Measurements from ENCODE around the gene GPRASP3.
"Not testable (repeated sequence)": the region's sequence is repeated elsewhere in the genome, so short reads cannot be mapped to it uniquely, and the experiment has no call there.

The GPRASP3 gene

DNA sequence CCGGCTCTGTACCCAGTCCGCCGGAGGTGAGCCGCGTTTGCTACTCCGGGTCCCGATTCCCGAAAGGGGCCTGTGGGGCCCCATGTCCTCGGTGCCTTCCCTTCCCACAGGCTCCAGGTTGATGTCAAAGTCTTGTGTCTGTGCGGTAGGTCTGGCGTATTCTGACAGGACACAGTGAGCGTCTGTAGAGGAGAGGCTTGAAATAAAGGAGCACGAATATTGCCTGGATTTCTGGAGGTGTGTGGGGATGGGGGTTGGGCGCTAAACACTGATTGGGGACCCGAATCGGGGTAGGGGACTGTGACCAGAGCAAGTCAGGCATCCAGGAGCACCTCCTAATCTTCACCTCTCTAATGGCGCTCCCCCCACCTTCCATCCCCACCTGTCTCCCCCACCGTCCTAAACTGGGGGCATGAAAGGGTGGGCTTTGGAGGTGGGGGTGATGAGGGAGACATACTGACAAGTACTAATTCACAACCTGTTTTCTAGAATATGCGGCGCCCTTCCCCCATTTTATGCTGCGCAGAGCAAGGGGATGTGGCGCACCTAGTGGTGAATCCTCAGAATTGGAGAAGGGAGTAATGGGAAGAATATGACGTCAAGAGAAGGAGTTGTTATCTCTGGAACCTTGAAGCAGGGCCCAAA, 7.4 kb upstream of the GPRASP3 start:
- Histone ChIP-seq H3K9me3 (ENCODE audit: control insufficient read depth in 1 of 2, low read length in 2 of 2) (no peaks in the 10 kb centered on the region), H3K4me1 (ENCODE audit: control insufficient read depth in 1 of 2, insufficient read depth in 2 of 2, low read length in 2 of 2) (no peaks in the 10 kb centered on the region), H3K27me3 (ENCODE audit: low read depth, low read length) (no peaks in the 10 kb centered on the region), H3K4me3 (ENCODE audit: low read depth in 1 of 2, low read length in 2 of 2) (peak overlapping the region; percentile 72 to 74), H3K36me3 (ENCODE audit: control insufficient read depth in 1 of 2, insufficient read depth in 2 of 2, low read length in 2 of 2) (no peaks in the 10 kb centered on the region), H3K27ac (ENCODE audit: low read length) (peak overlapping the region; percentile 74)

DNA sequence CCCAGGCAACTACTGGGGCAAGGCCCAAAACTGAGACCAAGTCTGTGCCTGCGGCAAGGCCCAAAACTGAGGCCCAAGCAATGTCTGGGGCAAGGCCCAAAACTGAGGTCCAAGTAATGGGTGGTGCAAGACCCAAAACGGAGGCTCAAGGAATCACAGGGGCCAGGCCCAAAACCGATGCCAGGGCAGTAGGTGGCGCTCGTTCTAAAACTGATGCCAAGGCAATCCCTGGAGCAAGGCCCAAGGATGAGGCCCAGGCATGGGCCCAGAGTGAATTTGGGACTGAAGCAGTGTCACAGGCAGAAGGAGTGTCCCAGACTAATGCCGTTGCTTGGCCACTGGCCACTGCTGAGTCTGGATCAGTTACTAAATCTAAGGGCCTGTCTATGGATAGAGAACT, 5.5 kb upstream of the GPRASP3 start:
- Histone ChIP-seq H3K4me3 (ENCODE audit: low read depth in 1 of 2, low read length in 2 of 2) (no peak overlapping the region), H3K4me1 (ENCODE audit: control insufficient read depth in 1 of 2, insufficient read depth in 2 of 2, low read length in 2 of 2) (no peaks in the 10 kb centered on the region), H3K27ac (ENCODE audit: low read length) (no peak overlapping the region), H3K36me3 (ENCODE audit: control insufficient read depth in 1 of 2, insufficient read depth in 2 of 2, low read length in 2 of 2) (no peaks in the 10 kb centered on the region), H3K27me3 (ENCODE audit: low read depth, low read length) (no peaks in the 10 kb centered on the region), H3K9me3 (ENCODE audit: control insufficient read depth in 1 of 2, low read length in 2 of 2) (no peaks in the 10 kb centered on the region)

DNA sequence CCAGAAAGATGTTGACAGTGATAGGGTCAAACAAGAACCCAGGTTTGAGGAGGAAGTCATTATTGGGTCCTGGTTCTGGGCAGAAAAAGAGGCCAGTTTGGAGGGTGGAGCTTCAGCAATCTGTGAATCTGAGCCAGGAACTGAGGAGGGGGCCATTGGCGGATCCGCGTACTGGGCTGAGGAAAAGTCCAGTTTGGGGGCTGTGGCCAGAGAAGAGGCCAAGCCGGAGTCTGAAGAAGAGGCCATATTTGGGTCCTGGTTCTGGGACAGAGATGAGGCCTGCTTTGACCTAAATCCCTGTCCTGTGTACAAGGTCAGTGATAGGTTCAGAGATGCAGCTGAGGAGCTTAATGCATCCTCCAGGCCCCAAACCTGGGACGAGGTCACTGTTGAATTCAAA, 4.6 kb upstream of the GPRASP3 start:
- H3K4me3 ChIP-seq (ENCODE audit: low read depth in 1 of 2, low read length in 2 of 2), result no peak overlapping the region
- no peaks in the 10 kb centered on the region for H3K36me3 ChIP-seq (ENCODE audit: control insufficient read depth in 1 of 2, insufficient read depth in 2 of 2, low read length in 2 of 2)
- no peaks in the 10 kb centered on the region for H3K4me1 ChIP-seq (ENCODE audit: control insufficient read depth in 1 of 2, insufficient read depth in 2 of 2, low read length in 2 of 2)
- H3K27me3 ChIP-seq (ENCODE audit: low read depth, low read length), result no peaks in the 10 kb centered on the region
- no peak overlapping the region for H3K27ac ChIP-seq (ENCODE audit: low read length)
- no peaks in the 10 kb centered on the region for H3K9me3 ChIP-seq (ENCODE audit: control insufficient read depth in 1 of 2, low read length in 2 of 2)

DNA sequence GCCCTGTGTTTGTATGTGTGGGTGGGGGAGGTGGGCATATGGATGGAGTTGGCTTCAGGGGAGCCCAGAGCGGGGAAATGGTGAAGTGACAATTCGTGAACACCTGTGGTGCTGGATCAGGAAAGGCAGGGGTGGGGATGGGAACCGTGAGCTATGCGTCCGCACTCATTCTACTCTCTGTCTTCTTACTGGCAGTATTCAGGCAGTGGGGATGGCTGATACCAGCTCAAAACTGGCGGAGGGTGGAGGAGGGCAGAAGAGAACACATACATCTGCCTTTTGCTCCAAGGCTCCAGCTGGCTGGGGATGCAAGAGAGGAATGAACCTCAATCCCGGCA, 595 bp downstream of the GPRASP3 start:
- not testable (repeated sequence) for H3K9me3 ChIP-seq (ENCODE audit: control insufficient read depth in 1 of 2, low read length in 2 of 2); H3K27me3 ChIP-seq (ENCODE audit: low read depth, low read length); H3K27ac ChIP-seq (ENCODE audit: low read length); H3K36me3 ChIP-seq (ENCODE audit: control insufficient read depth in 1 of 2, insufficient read depth in 2 of 2, low read length in 2 of 2); H3K4me1 ChIP-seq (ENCODE audit: control insufficient read depth in 1 of 2, insufficient read depth in 2 of 2, low read length in 2 of 2)
- H3K4me3 ChIP-seq (ENCODE audit: low read depth in 1 of 2, low read length in 2 of 2), result peak overlapping the region; percentile 57 to 67

DNA sequence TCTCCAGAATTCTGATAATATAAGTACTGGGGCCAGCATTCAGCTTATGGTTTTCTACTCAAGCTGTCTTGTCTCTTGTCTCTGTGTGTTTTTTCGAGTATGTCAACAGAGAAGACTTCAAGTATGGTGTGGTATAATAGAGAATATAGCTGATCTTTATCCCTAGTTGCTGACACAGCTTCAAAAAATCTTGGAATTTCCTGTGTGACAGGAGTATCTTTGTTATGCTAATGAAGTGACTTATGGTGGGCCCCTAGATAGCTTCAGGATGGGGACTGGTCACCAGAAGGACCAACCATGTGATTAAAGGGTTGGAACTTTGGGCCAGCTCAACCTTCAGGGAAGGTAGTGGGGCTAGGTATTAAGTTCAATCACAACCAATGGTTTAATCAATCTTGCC, 2.9 kb downstream of the GPRASP3 start:
- H3K27me3 ChIP-seq (ENCODE audit: low read depth, low read length), result no peaks in the 10 kb centered on the region
- H3K36me3 ChIP-seq (ENCODE audit: control insufficient read depth in 1 of 2, insufficient read depth in 2 of 2, low read length in 2 of 2), result no peaks in the 10 kb centered on the region

DNA sequence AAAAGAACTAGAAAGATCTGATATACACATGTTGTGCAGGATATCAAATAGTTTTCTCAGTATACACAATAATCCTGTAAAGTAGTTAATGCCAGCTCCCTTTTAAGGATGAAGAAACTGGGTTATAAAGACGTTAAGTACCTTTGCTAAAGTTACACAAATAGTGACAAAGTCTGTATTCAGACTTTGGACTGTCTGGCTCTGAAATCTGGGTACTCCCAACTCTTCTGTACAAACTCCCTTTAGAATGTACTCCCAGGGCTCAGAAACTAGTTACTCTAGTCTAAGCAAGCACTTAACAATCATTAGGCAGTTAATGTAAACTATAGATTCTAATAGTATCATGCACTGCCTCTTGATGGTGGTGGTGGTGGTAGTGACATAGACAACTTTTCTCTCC, 7.2 kb downstream of the GPRASP3 start:
- Histone ChIP-seq H3K36me3 (ENCODE audit: control insufficient read depth in 1 of 2, insufficient read depth in 2 of 2, low read length in 2 of 2) (no peaks in the 10 kb centered on the region), H3K27ac (ENCODE audit: low read length) (no peak overlapping the region), H3K4me1 (ENCODE audit: control insufficient read depth in 1 of 2, insufficient read depth in 2 of 2, low read length in 2 of 2) (no peaks in the 10 kb centered on the region), H3K9me3 (ENCODE audit: control insufficient read depth in 1 of 2, low read length in 2 of 2) (no peaks in the 10 kb centered on the region), H3K27me3 (ENCODE audit: low read depth, low read length) (no peaks in the 10 kb centered on the region), H3K4me3 (ENCODE audit: low read depth in 1 of 2, low read length in 2 of 2) (no peak overlapping the region)

More for the DNA sequence above, 2.9 kb downstream of the GPRASP3 start:
- Histone ChIP-seq H3K4me1 (ENCODE audit: control insufficient read depth in 1 of 2, insufficient read depth in 2 of 2, low read length in 2 of 2) (no peaks in the 10 kb centered on the region), H3K27ac (ENCODE audit: low read length) (no peak overlapping the region), H3K9me3 (ENCODE audit: control insufficient read depth in 1 of 2, low read length in 2 of 2) (no peaks in the 10 kb centered on the region), H3K4me3 (ENCODE audit: low read depth in 1 of 2, low read length in 2 of 2) (no peak overlapping the region)

DNA sequence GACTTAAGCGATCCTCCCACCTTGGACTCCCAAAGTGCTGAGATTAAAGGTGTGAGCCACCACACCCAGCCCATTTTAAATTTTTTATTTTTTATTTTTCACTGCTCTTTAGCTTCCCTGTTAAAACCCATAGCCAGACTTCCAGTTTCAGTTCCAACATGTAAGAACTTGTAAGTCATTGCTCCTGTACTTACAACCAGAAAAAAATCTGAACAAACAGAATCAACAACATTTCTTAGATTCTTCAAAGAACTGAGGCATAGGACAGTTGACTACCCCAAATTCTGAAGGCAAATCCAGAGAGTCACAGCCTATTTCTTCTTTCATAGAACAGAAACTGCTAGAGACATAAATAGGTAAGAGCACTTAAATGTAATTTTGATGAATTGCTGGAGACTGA, 8.1 kb downstream of the GPRASP3 start:
- no peaks in the 10 kb centered on the region for H3K27me3 ChIP-seq (ENCODE audit: low read depth, low read length)
- no peak overlapping the region for H3K4me3 ChIP-seq (ENCODE audit: low read depth in 1 of 2, low read length in 2 of 2)
- H3K27ac ChIP-seq (ENCODE audit: low read length), result no peak overlapping the region
- H3K36me3 ChIP-seq (ENCODE audit: control insufficient read depth in 1 of 2, insufficient read depth in 2 of 2, low read length in 2 of 2), result no peaks in the 10 kb centered on the region
- H3K9me3 ChIP-seq (ENCODE audit: control insufficient read depth in 1 of 2, low read length in 2 of 2), result no peaks in the 10 kb centered on the region
- no peaks in the 10 kb centered on the region for H3K4me1 ChIP-seq (ENCODE audit: control insufficient read depth in 1 of 2, insufficient read depth in 2 of 2, low read length in 2 of 2)

DNA sequence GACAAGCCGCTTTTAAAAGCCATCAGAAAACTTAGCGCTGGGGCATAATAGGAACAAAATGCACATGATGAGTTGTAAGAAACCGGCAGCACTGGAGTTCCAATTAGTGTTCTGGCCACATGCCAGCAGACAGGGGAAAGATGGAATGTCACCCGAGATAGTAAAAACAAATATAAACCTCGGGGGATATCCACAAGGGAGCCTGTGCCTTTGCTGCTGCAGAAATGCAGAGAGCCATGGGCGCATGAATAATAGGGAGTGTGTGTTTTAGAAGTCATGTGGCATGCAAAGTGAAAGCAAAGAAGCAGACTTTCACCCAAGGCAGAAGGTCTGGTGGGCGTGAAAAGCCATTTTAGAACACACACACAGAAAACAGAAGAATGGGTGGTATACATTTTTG, 19.1 kb downstream of the GPRASP3 start:
- Histone ChIP-seq H3K4me3 (ENCODE audit: low read depth in 1 of 2, low read length in 2 of 2) (no peak overlapping the region), H3K27ac (ENCODE audit: low read length) (no peak overlapping the region), H3K4me1 (ENCODE audit: control insufficient read depth in 1 of 2, insufficient read depth in 2 of 2, low read length in 2 of 2) (no peaks in the 10 kb centered on the region), H3K9me3 (ENCODE audit: control insufficient read depth in 1 of 2, low read length in 2 of 2) (no peaks in the 10 kb centered on the region), H3K27me3 (ENCODE audit: low read depth, low read length) (no peaks in the 10 kb centered on the region), H3K36me3 (ENCODE audit: control insufficient read depth in 1 of 2, insufficient read depth in 2 of 2, low read length in 2 of 2) (no peaks in the 10 kb centered on the region)

DNA sequence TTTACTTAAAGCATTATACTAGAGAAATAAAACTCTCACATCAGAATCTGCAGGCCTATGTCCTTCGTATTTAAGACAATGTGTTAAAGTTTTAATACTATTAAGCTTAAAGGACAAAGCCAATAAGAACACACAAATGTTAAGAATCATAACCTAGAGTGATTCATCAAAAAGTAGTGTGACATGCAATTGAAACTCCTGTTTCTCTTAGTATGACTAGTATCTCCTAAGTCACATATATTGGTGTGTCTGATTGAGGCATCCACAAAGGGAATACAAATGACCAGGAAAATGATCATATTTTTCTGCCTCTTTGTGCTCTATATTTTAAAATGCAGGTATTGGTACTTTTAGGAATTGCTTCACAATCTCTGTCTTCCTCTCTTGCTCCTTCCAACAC, 23.8 kb downstream of the GPRASP3 start:
- no peaks in the 10 kb centered on the region for H3K36me3 ChIP-seq (ENCODE audit: control insufficient read depth in 1 of 2, insufficient read depth in 2 of 2, low read length in 2 of 2)
- H3K4me3 ChIP-seq (ENCODE audit: low read depth in 1 of 2, low read length in 2 of 2), result no peak overlapping the region
- no peaks in the 10 kb centered on the region for H3K9me3 ChIP-seq (ENCODE audit: control insufficient read depth in 1 of 2, low read length in 2 of 2)
- no peak overlapping the region for H3K27ac ChIP-seq (ENCODE audit: low read length)
- H3K4me1 ChIP-seq (ENCODE audit: control insufficient read depth in 1 of 2, insufficient read depth in 2 of 2, low read length in 2 of 2), result no peaks in the 10 kb centered on the region
- H3K27me3 ChIP-seq (ENCODE audit: low read depth, low read length), result no peaks in the 10 kb centered on the region

DNA sequence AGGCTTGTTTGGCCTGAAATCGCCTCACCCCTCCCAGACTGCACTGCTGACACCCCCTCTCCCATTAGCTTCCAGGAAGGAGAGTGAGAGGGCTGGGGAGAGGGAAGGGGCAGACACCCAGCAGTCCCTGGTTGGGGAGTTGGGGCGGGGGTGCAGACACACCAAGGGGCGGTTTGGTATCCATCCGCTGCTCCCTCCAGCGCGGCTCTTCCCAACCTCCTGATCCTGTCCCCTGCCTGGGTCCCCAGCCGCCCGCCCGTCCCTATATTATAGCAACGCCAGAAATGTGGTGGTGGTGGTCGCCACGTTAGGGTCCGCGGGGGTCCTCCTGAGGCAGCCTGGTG, 24.9 kb downstream of the GPRASP3 start:
- Histone ChIP-seq H3K4me1 (ENCODE audit: control insufficient read depth in 1 of 2, insufficient read depth in 2 of 2, low read length in 2 of 2) (no peaks in the 10 kb centered on the region), H3K4me3 (ENCODE audit: low read depth in 1 of 2, low read length in 2 of 2) (peak overlapping the region in 1 of 2 donors; percentile 69), H3K27me3 (ENCODE audit: low read depth, low read length) (no peaks in the 10 kb centered on the region), H3K36me3 (ENCODE audit: control insufficient read depth in 1 of 2, insufficient read depth in 2 of 2, low read length in 2 of 2) (no peaks in the 10 kb centered on the region), H3K9me3 (ENCODE audit: control insufficient read depth in 1 of 2, low read length in 2 of 2) (no peaks in the 10 kb centered on the region), H3K27ac (ENCODE audit: low read length) (no peak overlapping the region)

DNA sequence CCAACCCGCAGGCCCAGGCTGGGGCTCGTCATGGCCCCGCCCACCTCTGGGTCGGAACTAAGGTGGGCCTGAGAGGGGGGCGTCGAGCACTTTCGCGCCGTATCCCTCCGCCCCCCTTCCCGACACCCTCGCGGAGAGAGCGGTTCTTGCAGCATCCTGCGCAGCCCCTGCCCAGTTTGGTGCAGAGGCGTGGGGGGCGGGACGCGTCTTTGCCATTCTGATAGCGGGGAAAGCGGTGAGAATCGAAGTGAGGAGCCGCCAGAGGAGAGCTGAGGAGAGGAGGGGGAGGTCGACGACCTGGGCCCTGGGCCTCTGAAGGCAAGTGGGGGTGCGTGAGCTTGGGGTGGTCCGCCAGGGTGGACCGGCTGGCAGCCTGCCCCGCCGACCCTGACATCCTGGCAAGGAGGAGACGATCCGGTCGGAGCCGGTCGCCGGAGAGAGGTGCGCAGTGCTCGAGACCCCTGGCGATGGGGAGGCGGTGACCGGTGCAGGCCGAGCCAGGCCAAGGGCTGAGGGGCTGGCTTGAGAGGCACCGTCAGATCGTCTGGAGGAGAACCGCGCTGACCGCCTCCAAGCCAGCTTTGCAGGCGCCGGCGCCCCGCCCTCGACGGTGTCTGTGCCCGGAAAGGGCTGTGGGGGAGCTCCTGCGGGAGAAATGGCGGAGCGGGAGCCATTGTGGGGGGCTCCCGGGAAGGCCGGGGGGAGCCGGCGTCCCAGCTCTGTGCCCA, 25.5 kb downstream of the GPRASP3 start:
- Histone ChIP-seq H3K27me3 (ENCODE audit: low read depth, low read length) (no peaks in the 10 kb centered on the region), H3K9me3 (ENCODE audit: control insufficient read depth in 1 of 2, low read length in 2 of 2) (no peaks in the 10 kb centered on the region), H3K4me1 (ENCODE audit: control insufficient read depth in 1 of 2, insufficient read depth in 2 of 2, low read length in 2 of 2) (no peaks in the 10 kb centered on the region), H3K27ac (ENCODE audit: low read length) (no peak overlapping the region), H3K36me3 (ENCODE audit: control insufficient read depth in 1 of 2, insufficient read depth in 2 of 2, low read length in 2 of 2) (no peaks in the 10 kb centered on the region), H3K4me3 (ENCODE audit: low read depth in 1 of 2, low read length in 2 of 2) (peak overlapping the region; percentile 55 to 69)

DNA sequence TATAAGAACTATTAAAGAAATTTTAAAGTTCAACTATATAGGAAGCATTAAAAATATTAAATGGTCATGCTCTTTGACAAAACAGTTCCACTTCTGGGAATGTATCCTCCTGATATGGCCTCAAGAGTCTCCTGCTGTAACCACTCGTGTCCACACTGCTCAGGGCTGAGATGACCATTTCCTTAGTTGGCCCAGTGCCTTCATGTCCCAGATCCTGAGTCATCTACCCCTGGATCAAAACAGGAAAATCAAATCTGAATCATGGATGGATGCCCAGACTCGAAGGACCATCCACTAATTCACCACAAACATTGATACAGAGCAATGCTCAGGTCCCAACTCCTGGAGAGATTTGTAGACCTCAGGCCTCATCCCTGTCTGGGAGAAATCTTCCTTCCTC, 44.7 kb downstream of the GPRASP3 start:
- Histone ChIP-seq H3K9me3 (ENCODE audit: control insufficient read depth in 1 of 2, low read length in 2 of 2) (no peaks in the 10 kb centered on the region), H3K36me3 (ENCODE audit: control insufficient read depth in 1 of 2, insufficient read depth in 2 of 2, low read length in 2 of 2) (no peaks in the 10 kb centered on the region), H3K27ac (ENCODE audit: low read length) (peak overlapping the region; percentile 69), H3K4me3 (ENCODE audit: low read depth in 1 of 2, low read length in 2 of 2) (no peak overlapping the region), H3K27me3 (ENCODE audit: low read depth, low read length) (no peaks in the 10 kb centered on the region), H3K4me1 (ENCODE audit: control insufficient read depth in 1 of 2, insufficient read depth in 2 of 2, low read length in 2 of 2) (peaks cover 0 to 7% of the 10 kb centered on the region in 2 donors)

Data from muscle layer of duodenum (tissue), 2 donors.